Tibial artery (tissue), 4 donors: ENCODE results near the gene ADCY9.
A peak's percentile ranks its signal among the peaks of the same experiment; 100 is the strongest.

Experiments used
- DNase-seq, 2 donors: peaks; one replicate each; pipeline ENCODE4 v3.0.0-alpha.2; 2019
- H3K27ac ChIP-seq, 2 donors: fragments of 200-600 bp; sonication (generic) in 1 of 2; 1 replicate in 1 of 2; 2 replicates in 1 of 2; pipeline ENCODE4 v1.5.1; 2018 to 2019; ENCODE audit warnings: mild to moderate bottlenecking in 1 of 2
- H3K27me3 ChIP-seq, 2 donors: fragments of 200-600 bp; sonication (generic) in 1 of 2; one replicate each; pipeline versions ENCODE4 v1.5.1 to v1.6.0; 2016 to 2019
- H3K36me3 ChIP-seq, 3 donors: fragments of 200-600 bp; sonication (generic) in 2 of 3; one replicate each; pipeline ENCODE4 v1.5.1; 2016 to 2019; ENCODE audit warnings: mild to moderate bottlenecking in 2 of 3
- H3K4me1 ChIP-seq, 4 donors: fragments of 200-600 bp; sonication (generic) in 2 of 4; 1 replicate in 3 of 4; 2 replicates in 1 of 4; pipeline ENCODE4 v1.5.1; 2016 to 2019
- H3K4me3 ChIP-seq, 2 donors: fragments of 200-600 bp; sonication (generic) in 1 of 2; 1 replicate in 1 of 2; 2 replicates in 1 of 2; pipeline ENCODE4 v1.5.1; 2018 to 2019; ENCODE audit warnings: mild to moderate bottlenecking in 2 of 2
- H3K9me3 ChIP-seq, 3 donors: fragments of 200-600 bp; sonication (generic) in 1 of 3; one replicate each; pipeline ENCODE4 v1.5.1; 2016 to 2019
- CTCF ChIP-seq, 2 experiments: fragments of 200-600 bp in 1 of 2; fragments of 450-650 bp in 1 of 2; IDR thresholded peaks; one replicate each; pipeline ENCODE4 v1.5.1; 2017 to 2019; ENCODE audit warnings: antibody characterized with exemption in 2 of 2, mild to moderate bottlenecking in 1 of 2, moderate library complexity in 1 of 2
- intact Hi-C: fragments of 100-400 bp; cut with DNase I; formaldehyde crosslinking; loops from one replicate; pipeline ENCODE4 v1.15.0; 2023; ENCODE audit warnings: low total_unique reads

ADCY9 gene

DNA sequence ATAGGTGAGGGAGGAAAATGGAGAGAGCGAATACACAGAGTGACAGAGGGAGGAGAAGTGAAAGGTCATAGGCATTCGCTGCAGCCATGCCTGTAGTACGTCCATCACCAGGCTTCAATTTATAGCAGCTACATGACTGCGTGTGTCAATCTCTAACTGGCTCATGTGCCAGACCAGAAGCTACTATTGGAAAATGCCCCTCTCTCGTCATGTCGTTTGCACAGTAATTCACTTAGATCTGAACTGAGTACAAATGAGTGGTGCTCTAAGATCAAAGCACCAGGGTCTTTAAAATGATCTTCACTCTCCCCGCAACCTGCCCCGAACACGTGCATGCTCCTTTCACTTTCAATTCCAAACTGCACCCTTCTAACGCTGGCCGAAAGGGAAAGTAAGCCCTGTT lies 51.3 kb downstream of the ADCY9 start:
- Histone ChIP-seq H3K9me3 (peaks cover 0 to 8% (median 6%) of the 10 kb centered on the region in 3 donors), H3K27ac (no peak overlapping the region), H3K4me1 (peaks cover 0 to 14% (median 0%) of the 10 kb centered on the region in 4 donors), H3K4me3 (peak overlapping the region; percentile 12 to 16), H3K36me3 (no peaks in the 10 kb centered on the region), H3K27me3 (no peaks in the 10 kb centered on the region)
- intact Hi-C loops: no loop called here
- TF ChIP-seq CTCF (IDR thresholded peaks at IDR 0.05): no peak
- no peak for DNase-seq

- no peaks in the 10 kb centered on the region for H3K36me3 ChIP-seq
- H3K4me1 ChIP-seq: peaks cover 0 to 6% (median 0%) of the 10 kb centered on the region in 4 donors
- peaks cover 0 to 11% (median 6%) of the 10 kb centered on the region in 3 donors for H3K9me3 ChIP-seq
- no peak for DNase-seq
- intact Hi-C loops: no loop called here
- H3K27ac ChIP-seq: no peak overlapping the region
- TF ChIP-seq CTCF (IDR thresholded peaks at IDR 0.05): no peak
- no peak overlapping the region for H3K4me3 ChIP-seq
- no peaks in the 10 kb centered on the region for H3K27me3 ChIP-seq
Observed at GRCh38 chr16:4062212-4062802, 53.9 kb downstream of the ADCY9 start.

GRCh38 chr16:4060823-4061222 lies 55.4 kb downstream of the ADCY9 start:
- no peaks in the 10 kb centered on the region for H3K27me3 ChIP-seq
- H3K9me3 ChIP-seq: peaks cover 0 to 11% (median 6%) of the 10 kb centered on the region in 3 donors
- no peak for TF ChIP-seq CTCF (IDR thresholded peaks at IDR 0.05)
- no peak overlapping the region for H3K27ac ChIP-seq
- H3K36me3 ChIP-seq: no peaks in the 10 kb centered on the region
- peaks cover 0 to 3% (median 0%) of the 10 kb centered on the region in 4 donors for H3K4me1 ChIP-seq
- intact Hi-C loops: no loop called here
- no peak for DNase-seq
- H3K4me3 ChIP-seq: no peak overlapping the region

GRCh38 chr16:4060009-4060408 lies 56.2 kb downstream of the ADCY9 start:
- Histone ChIP-seq H3K4me3 (no peak overlapping the region), H3K9me3 (peaks cover 0 to 11% (median 6%) of the 10 kb centered on the region in 3 donors), H3K36me3 (no peaks in the 10 kb centered on the region), H3K27ac (no peak overlapping the region), H3K4me1 (peaks cover 0 to 5% (median 0%) of the 10 kb centered on the region in 4 donors), H3K27me3 (no peaks in the 10 kb centered on the region)
- no peak for DNase-seq
- intact Hi-C loops: no loop called here
- TF ChIP-seq CTCF (IDR thresholded peaks at IDR 0.05): no peak

- TF ChIP-seq CTCF (IDR thresholded peaks at IDR 0.05): no peak
- intact Hi-C loops: no loop called here
- no peak for DNase-seq
Observed at GRCh38 chr16:4058386-4058785, 57.9 kb downstream of the ADCY9 start.

More at GRCh38 chr16:4058386-4058785, 57.9 kb downstream of the ADCY9 start:
- no peak overlapping the region for H3K4me3 ChIP-seq
- H3K4me1 ChIP-seq: peaks cover 5 to 20% (median 12%) of the 10 kb centered on the region in 4 donors
- no peaks in the 10 kb centered on the region for H3K27me3 ChIP-seq
- no peak overlapping the region for H3K27ac ChIP-seq
- H3K36me3 ChIP-seq: no peaks in the 10 kb centered on the region
- peaks cover 0 to 11% (median 6%) of the 10 kb centered on the region in 3 donors for H3K9me3 ChIP-seq
